Measurements from ENCODE around the gene EXO1.

- no peak for TF ChIP-seq FOXP1 (CRISPR knock-in tag; IDR thresholded peaks at IDR 0.05; ENCODE audit: borderline replicate concordance)
- TF ChIP-seq GABPB1 (CRISPR knock-in tag; IDR thresholded peaks at IDR 0.05): no peak
- no peak for TF ChIP-seq ELF4 (CRISPR knock-in tag; IDR thresholded peaks at IDR 0.05; ENCODE audit: low read depth)
- TF ChIP-seq CTCF (IDR thresholded peaks at IDR 0.05): no peak; the same call in 1 of the 2 replicates
- no peak for TF ChIP-seq JUN (CRISPR knock-in tag; IDR thresholded peaks at IDR 0.05)
- no peak for TF ChIP-seq NR1H2 (CRISPR knock-in tag; IDR thresholded peaks at IDR 0.05)
- TF ChIP-seq FOXK1 (CRISPR knock-in tag; IDR thresholded peaks at IDR 0.05): no peak
- TF ChIP-seq HMGXB4 (CRISPR knock-in tag; IDR thresholded peaks at IDR 0.05): no peak
- no peak for TF ChIP-seq ATF2 (CRISPR knock-in tag; IDR thresholded peaks at IDR 0.05; ENCODE audit: borderline replicate concordance, low read depth)
- TF ChIP-seq ATF3 (CRISPR knock-in tag; conservative IDR thresholded peaks at IDR 0.05): no peak
- no peak for TF ChIP-seq ZNF423 (CRISPR knock-in tag; IDR thresholded peaks at IDR 0.05)
These were observed 48.6 kb downstream of the EXO1 start for GRCh38 chr1:241896670-241896962.
